ENCODE results near the gene ROBO4.

The ROBO4 gene

DNA sequence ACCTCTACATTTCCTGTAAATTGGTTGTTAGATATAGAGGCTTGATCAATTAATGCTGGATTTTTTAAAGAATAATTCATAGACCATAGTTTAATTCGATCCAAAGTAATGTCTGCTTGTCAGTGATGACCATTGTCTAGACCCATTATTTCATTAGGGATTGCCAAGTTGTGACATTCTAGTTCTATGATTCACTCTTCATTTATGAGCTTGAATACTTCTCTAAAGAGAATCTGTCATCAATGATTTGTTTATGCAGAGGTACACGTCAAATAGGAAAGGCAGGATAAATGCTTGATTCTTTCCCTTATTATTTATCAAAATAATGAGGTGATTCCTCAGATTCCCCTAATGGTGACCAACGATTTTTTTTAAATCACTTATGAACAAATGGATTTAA lies 56.5 kb downstream of the ROBO4 start:
- DNase-seq = no peak

DNA sequence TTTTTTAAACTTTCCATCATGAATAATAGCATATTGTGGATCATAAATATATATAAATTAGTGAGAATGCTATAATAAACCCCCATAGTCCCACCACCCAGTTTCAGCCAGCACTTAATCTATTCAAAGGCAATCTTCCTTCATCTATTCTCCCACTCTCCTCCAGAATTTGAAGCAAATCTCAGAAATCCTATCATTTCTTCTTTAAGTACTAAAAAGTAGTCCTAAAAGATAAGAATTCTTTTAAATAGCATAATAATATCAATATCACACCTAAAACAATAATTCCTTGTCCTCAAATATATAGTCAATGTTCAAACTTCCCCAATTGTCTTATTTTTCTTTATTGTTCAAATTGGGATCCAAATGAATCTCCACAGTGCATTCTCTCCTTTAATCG lies 57.0 kb downstream of the ROBO4 start:
- no peak for DNase-seq

DNA sequence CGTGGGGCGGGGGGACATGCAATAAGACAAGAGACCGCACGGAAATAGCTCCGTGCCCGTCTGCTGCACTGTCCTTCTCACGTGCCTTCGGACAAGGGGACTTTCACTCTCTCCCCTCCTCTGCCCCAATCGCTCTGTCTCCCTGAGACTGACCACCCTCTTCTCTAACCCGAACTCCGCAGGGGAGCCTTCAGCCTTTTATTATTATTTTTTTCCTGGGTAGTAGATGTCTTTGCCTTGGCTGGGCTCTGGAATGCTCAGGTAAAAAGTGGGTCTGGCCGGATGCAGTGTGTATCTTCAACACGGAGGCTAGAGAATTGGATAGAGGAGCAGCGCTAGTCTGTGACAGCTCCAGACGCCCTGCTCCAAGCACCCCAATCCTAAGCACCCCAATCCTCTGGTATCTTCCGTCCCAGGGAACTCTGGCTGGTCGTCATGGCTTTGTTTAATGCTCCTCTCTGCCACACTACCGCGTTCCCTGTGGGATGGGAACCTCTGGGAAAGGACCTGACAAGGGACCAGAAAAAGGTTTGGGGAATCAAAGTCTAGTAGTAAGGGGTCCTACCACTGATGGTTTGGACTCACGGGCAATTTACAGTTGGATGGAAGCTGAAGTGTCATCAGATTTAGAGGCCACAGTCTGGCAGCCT lies 57.6 kb downstream of the ROBO4 start:
- peak; percentile 61 for DNase-seq

DNA sequence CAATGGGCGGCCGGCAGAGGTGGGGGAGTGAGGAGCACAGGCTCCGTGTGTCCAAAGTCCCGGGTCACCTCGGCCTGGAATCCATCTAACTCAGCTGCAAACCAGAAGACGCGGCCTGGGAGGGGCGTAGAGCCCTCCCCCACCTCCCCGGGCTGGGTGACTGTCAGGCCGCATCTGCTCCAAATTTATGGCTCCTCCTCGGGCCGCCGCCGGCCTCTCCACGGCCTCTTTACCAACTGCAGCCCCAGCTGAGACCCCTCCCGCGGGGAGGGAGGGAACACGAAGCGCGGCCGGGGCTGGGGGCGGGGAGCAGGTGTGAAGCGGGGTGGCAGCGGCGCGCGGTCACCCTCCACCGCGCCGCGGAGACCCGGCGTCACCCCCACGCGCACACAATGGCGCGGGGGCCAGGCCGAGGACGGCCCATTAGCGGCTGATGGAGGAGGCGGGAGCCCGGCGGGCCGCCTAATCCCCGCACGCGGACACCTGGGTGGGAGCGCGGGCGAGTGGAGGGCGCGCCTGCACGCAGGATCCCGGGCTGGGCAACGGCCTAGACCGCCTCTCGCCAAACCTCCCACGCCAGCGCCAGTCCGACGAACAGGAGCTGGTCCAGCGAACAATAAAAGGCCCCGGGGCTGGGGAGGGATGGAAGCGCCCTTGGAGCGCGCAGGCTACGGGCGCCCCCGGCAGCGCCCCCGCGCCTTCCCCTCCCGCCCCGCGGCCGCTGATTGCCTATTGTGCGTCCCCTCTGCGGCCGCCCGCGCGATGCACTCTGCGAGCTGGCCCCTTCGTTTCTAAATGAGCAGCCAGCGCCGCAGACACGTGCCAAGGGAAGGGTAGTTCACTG lies 58.3 kb downstream of the ROBO4 start:
- peak; percentile 73 for DNase-seq

DNA sequence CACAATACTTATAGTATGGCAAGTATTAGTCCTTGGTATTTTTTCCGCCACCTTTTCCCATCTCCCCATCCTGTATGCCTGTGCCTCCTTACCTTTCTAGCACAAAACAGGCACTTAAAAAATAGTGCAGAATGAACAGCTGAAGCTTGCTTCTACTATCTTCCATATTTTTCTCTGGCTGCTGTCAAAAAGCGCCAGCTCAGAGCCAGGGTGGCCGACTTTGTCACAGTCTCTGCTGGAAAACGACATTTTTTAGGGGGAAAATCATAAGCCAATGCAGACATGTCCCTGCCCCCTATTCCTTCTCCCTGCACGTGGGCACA lies 58.9 kb downstream of the ROBO4 start:
- no peak for DNase-seq

DNA sequence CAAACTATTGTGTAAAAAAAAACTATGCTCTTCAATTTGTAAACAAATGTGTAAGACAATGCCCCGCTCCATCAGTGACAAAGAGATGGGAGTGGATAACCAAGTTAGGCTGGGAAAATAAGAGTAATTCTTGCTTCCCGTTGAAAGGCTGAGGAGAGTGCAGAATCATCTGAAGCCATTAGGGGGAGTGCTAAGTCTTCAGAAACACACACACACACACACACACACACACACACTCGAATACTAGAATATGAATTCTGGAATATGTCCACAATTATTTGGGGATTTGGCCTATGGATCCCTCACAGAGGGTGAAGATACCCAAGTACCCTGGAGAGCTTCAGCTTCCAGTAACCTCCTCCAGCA lies 60.2 kb downstream of the ROBO4 start:
- DNase-seq = peak; percentile 65

DNA sequence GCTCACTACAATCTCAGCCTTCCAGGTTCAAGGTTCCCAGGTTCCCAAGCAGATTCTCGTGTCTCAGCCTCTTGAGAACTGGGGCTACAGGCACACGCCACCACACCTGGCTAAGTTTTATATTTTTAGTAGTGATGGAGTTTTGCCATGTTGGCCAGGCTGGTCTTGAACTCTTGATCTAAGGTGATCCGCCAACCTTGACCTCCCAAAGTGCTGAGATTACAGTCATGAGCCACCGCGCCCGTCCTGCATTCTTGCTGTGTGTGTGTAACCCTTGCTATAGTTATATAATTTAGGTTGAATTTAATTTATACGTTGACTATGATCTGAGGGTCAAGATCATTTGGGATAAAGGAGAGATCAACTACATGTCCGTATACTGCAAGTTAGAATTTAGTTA lies 61.7 kb downstream of the ROBO4 start:
- DNase-seq = no peak

DNA sequence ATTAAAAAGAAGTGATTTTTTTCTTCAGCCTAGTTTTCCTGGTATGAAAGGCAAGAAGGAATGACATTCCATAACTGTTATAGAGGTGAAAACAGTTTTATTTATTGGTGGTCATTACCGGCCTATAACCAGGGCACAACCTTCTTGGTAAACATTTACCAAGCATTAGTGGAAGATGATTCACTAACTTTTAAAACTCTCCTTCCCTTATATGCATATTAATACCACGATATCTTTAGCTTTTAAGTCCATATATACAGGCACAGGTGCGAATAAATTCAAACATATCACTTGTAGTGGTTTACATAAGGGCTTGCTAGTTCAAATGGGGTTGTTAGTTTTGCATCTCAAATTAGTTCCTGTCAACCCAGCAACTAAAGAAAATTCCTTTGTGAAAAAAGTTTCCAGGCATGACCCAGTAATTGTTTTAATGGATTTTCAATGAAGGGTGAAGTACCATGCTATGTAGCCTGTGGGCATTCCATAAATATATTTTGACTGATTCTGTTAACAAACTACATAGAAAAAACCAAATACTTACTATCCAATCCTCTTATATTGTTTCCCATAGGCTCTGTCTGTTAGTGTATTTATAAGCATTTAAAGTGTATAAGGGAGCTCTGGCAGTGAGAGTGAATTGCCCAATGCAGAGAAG lies 63.0 kb downstream of the ROBO4 start:
- no peak for DNase-seq
